Ramos (cell line): Measurements from ENCODE around the gene CA5B.
"Not testable (repeated sequence)": the region's sequence is repeated elsewhere in the genome, so short reads cannot be mapped to it uniquely, and the experiment has no call there.

ENCODE experiments used
- in situ Hi-C: fragments of 300-500 bp; cut with MboI; formaldehyde crosslinking; loops from one replicate; pipeline ENCODE4 v1.14.3; 2022; ENCODE audit warnings: low sequenced_read_pairs; ENCODE audit not compliant: unreplicated experiment

The CA5B gene

DNA sequence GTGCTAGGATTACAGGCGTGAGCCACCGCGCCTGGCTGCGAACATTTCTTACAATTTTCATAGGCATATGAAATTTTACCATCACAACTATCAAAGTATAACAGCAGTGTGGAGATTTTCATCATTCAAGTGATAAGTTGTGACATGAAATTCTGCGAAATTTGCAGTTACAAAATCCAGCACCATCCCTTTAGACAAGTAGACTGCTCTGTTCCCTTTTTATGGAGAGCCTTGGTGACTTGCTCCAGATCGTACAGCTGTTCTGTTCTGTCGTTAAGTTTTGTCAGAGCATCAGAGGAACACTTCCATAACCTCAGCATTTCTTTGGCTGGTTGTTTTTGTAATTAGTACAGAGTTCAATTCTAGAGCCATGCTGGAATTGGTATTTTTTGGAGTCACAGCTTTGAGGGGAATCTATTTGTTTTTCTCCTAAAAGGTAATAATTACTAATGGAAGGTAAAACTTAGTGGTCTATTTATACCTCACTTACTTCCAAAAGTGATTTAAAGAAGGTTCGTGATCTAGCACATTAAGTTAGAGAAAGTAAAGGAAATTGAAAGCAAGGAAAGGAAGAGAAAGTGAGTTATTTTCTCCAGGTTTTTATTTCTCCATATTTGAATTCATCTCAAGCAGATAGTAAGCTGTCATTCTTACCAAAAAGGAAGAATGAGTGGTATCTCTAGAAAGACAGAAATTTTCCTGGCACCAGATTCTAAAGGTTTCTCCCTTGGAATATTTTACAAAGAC is 74.3 kb downstream of the CA5B start:
- in situ Hi-C loops = no loop called here

DNA sequence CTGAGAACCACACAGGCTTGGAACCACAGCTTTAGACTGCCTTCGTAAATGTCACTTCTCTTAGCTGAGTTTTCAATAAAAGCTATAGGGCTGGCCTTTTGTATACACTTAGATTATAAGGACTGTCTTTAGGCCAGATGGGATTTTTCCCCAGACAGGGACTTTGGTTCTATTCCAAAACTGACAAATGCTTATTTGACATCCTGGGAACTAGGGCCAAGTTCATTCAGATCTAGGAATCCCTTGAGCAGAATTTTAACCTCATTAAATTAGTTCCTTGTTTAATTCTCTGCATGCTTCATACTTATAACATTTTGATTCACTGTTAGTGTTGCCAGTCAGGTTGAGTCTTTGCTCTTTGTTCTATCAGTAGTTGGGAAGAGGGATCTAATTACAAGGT is 75.3 kb downstream of the CA5B start:
- in situ Hi-C loops = no loop called here

GRCh38 chrX:15814771-15815365 is 76.8 kb downstream of the CA5B start:
- in situ Hi-C loops = no loop called here

GRCh38 chrX:15815779-15816437 is 77.8 kb downstream of the CA5B start:
- in situ Hi-C loops = no loop called here

- in situ Hi-C loops = no loop called here
Measured at GRCh38 chrX:15816438-15816809, 78.4 kb downstream of the CA5B start.

GRCh38 chrX:15816886-15817285 is 78.8 kb downstream of the CA5B start:
- in situ Hi-C loops = no loop called here

DNA sequence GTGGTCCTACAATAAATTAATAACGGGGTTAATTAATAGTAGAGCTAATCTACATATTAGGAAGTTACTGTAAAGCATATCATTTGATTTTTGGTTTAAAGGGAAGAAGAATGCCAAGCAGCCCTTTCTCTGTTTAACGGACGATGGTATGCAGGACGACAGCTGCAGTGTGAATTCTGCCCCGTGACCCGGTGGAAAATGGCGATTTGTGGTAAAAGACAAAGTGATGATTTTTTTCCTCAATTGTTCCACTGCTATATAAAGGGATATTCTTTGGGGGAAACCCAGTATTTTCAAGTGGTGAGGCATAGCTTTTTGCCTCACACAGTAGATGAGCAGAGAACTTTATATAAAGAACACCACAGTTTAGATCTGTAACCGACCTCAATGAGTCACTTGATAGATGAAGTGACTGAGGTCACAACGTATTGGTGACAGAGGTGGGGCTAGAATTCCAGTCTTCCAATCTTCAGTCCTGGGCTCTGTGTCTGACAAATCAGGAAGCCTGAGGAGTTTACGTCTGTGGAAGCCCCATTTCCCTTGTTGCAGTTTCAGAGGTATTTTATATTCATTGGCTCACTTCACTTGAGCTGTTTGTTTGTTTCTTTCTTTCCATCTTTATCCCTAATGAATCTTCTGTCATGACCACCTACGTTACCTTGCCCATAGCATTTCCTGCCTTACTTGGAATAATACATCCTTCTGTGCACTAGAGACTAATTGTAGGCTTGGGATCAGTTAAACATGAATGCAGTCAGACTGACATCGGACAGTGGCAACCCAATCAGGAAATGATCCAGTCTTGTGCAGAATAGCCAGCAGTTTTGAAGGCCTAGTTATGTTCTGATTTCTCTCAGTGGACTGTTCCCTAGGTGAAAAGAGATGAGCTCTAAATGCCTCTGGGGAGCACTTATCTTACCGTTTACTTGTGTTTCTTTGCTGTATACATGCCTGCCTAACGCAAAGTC is 82.3 kb downstream of the CA5B start:
- in situ Hi-C loops = no loop called here

GRCh38 chrX:15822922-15823321 is 84.9 kb downstream of the CA5B start:
- in situ Hi-C loops = no loop called here

DNA sequence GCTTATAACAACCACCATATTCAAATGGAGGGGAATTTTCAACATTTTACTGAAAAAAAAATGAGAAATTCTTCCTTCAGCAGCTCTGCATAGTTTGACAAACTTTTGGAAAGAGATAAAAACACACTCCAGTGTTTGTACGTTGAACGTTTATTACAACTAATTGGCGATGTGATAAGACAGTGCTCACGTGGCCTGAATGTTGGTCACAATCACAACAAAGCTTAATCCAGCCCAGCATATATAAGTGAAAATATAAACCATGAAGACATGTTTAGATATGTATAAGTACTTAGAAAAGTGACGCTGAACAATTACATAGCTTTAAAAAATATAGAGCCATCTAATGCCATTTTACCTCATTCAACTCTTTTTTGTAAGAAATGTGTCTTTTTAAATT is 87.9 kb downstream of the CA5B start:
- in situ Hi-C loops = no loop called here

DNA sequence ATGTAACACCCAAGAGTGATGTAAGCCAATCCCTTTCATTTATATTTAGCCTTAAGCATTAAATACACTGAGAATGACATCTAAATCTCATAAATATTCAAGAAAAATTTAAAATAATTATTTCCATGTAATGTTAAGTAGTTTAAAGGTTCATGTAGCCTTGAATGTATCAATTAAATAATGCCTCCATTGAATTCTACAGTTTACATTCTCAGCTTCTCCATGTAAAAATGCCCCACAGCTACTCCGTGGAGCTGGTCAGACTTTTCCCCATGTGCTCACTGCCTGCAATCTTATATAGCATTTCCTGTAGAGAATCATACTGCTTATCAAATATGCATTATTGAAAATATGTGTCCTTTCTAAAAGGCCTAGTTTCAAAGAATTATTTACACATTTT is 91.1 kb downstream of the CA5B start:
- in situ Hi-C loops = no loop called here

DNA sequence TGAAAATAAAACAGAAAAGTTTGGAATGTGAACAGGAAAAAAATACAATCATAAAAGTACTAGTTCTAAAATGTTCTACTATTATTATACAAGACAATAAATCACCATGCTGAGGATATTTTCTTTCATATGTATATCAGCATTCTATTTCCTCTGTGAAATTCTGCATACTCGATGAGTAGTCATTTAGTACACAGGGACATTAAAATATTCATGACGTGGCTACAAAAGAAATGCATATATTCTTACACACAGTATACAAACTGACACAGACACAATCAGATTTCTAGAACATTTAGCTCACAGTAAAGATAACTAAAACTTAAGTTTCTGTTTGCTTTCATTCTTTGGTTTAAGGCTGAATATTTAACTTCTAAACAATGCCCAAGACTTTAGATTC is 93.3 kb downstream of the CA5B start:
- in situ Hi-C loops = not testable (repeated sequence)

DNA sequence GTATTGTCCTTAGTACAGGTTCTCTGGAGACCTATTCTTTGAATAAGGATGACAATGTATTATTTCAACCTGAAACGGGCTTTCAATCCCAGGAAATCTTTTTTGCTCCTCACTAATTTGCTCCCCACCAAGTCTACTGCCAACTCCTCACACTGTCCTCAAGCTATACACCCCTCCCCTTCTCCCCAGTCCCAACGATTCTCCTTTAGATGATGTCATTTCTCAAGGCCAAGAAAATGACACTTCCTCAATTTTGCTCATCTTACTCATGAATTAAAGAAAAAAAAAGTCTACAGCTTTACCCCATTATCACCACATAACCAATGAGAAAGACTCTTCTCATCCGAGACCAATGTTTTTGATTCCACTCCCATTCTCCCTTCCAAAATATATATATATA is 96.0 kb downstream of the CA5B start:
- in situ Hi-C loops = no loop called here

GRCh38 chrX:15834827-15835595 is 96.9 kb downstream of the CA5B start:
- in situ Hi-C loops = no loop called here
